Astrocyte (in vitro differentiated cells and primary cell): ENCODE measurements around the gene NEIL3. TPM values are rescaled to one million over a fixed set of nuclear protein-coding genes. Genes with fewer than 3 reads are reported as not detected.
A peak's percentile ranks its signal among the peaks of the same experiment; 100 is the strongest.

Experiments
- DNase-seq: peaks from one replicate; pipeline ENCODE4 v3.0.0-alpha.2; 2010; ENCODE audit warnings: low read depth
- FAIRE-seq: peaks from 2 replicates; lab custom pipeline; 2011; peaks lifted over from hg19 to GRCh38; lab: Jason Lieb, UNC
- H2AFZ ChIP-seq: 2 replicates; pipeline ENCODE4 v1.6.0; 2012; ENCODE audit warnings: low read depth, low read length, inconsistent platforms
- H3K27ac ChIP-seq: 2 replicates; pipeline ENCODE4 v1.5.1; 2011; ENCODE audit warnings: low read depth, low read length, inconsistent platforms
- H3K27me3 ChIP-seq: 2 replicates; pipeline ENCODE4 v1.6.0; 2011; ENCODE audit warnings: low read length, inconsistent platforms; ENCODE audit not compliant: insufficient read depth
- H3K36me3 ChIP-seq: 2 replicates; pipeline ENCODE4 v1.5.1; 2011; ENCODE audit warnings: low read length, inconsistent platforms; ENCODE audit not compliant: insufficient read depth
- H3K4me1 ChIP-seq: 2 replicates; pipeline ENCODE4 v1.5.1; 2011; ENCODE audit warnings: low read length, inconsistent platforms; ENCODE audit not compliant: insufficient read depth
- H3K4me2 ChIP-seq: 2 replicates; pipeline ENCODE4 v1.6.0; 2012; ENCODE audit warnings: low read length, inconsistent platforms
- H3K4me3 ChIP-seq: 2 replicates; pipeline ENCODE4 v1.5.1; 2011; ENCODE audit warnings: low read depth, mild to moderate bottlenecking, low read length, inconsistent platforms; ENCODE audit not compliant: insufficient read depth
- H3K79me2 ChIP-seq: 2 replicates; pipeline ENCODE4 v1.6.0; 2012; ENCODE audit warnings: mild to moderate bottlenecking, low read length, inconsistent platforms; ENCODE audit not compliant: insufficient read depth
- H3K9ac ChIP-seq: 2 replicates; pipeline ENCODE4 v1.6.0; 2012; ENCODE audit warnings: mild to moderate bottlenecking, low read length, inconsistent platforms
- H3K9me3 ChIP-seq: 2 replicates; pipeline ENCODE4 v1.5.1; 2012; ENCODE audit warnings: low read depth, mild to moderate bottlenecking, low read length, inconsistent platforms; ENCODE audit not compliant: insufficient read depth
- H4K20me1 ChIP-seq: 2 replicates; pipeline ENCODE4 v1.6.0; 2012; ENCODE audit warnings: low read length, inconsistent platforms; ENCODE audit not compliant: insufficient read depth
- H3K27ac Mint-ChIP-seq: one replicate; pipeline ENCODE4 v1.8.0; 2021; ENCODE audit warnings: mild to moderate bottlenecking, mixed read lengths; ENCODE audit not compliant: unreplicated experiment
- H3K27me3 Mint-ChIP-seq: one replicate; pipeline ENCODE4 v1.8.0; 2021; ENCODE audit warnings: low read depth, mixed read lengths; ENCODE audit not compliant: unreplicated experiment
- H3K36me3 Mint-ChIP-seq: one replicate; pipeline ENCODE4 v1.8.0; 2021; ENCODE audit warnings: low read depth, mixed read lengths; ENCODE audit not compliant: unreplicated experiment
- H3K4me1 Mint-ChIP-seq: one replicate; pipeline ENCODE4 v1.8.0; 2021; ENCODE audit warnings: low read depth, mixed read lengths; ENCODE audit not compliant: unreplicated experiment
- H3K4me3 Mint-ChIP-seq: one replicate; pipeline ENCODE4 v1.8.0; 2021; ENCODE audit warnings: mild to moderate bottlenecking, moderate library complexity, mixed read lengths; ENCODE audit not compliant: unreplicated experiment
- H3K9me3 Mint-ChIP-seq: one replicate; pipeline ENCODE4 v1.8.0; 2021; ENCODE audit warnings: mild to moderate bottlenecking, mixed read lengths; ENCODE audit not compliant: unreplicated experiment
- EZH2 ChIP-seq: IDR thresholded peaks from 2 replicates; pipeline ENCODE4 v1.6.1; 2012; ENCODE audit warnings: mild to moderate bottlenecking, low read length, inconsistent platforms; ENCODE audit not compliant: insufficient read depth
- total RNA-seq: library from RNA; stranded (reverse); gene quantifications from 2 replicates; pipeline ENCODE4 v1.2.1, GENCODE V29; 2021
- TF ChIP-seq, protein P1 (sequence below): IDR thresholded peaks from 2 replicates; pipeline ENCODE4 v1.5.1; 2011; ENCODE audit warnings: low read depth, mild to moderate bottlenecking, inconsistent platforms, low read length, moderate library complexity; ENCODE audit not compliant: insufficient read depth

The NEIL3 gene
- total RNA-seq, 1 donor from 2014 or later: 0.91 TPM

DNA sequence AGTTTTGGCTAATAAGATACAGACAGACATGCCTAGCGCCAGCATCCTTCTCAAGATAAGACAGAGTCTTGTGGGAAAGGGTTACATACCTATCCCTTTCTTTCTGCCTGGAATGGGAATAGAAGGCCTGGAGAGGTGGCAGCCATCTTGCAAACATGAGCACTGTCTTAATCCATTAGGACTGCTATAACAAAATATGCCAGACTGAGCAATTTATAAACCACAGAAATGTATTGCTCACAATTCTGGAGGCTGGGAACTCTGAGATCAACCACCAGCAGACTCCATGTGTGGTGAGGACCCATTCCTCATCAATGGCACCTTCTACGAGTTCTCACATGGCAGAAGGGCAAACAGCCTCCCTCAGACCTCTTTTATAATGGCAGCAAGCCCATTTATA lies 26.5 kb upstream of the NEIL3 start:
- TF ChIP-seq, protein P1, sequence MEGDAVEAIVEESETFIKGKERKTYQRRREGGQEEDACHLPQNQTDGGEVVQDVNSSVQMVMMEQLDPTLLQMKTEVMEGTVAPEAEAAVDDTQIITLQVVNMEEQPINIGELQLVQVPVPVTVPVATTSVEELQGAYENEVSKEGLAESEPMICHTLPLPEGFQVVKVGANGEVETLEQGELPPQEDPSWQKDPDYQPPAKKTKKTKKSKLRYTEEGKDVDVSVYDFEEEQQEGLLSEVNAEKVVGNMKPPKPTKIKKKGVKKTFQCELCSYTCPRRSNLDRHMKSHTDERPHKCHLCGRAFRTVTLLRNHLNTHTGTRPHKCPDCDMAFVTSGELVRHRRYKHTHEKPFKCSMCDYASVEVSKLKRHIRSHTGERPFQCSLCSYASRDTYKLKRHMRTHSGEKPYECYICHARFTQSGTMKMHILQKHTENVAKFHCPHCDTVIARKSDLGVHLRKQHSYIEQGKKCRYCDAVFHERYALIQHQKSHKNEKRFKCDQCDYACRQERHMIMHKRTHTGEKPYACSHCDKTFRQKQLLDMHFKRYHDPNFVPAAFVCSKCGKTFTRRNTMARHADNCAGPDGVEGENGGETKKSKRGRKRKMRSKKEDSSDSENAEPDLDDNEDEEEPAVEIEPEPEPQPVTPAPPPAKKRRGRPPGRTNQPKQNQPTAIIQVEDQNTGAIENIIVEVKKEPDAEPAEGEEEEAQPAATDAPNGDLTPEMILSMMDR: no peak
- no peak for TF ChIP-seq EZH2
- H4K20me1 ChIP-seq: no peaks in the 10 kb centered on the region
- H3K27me3 Mint-ChIP-seq: no peaks in the 10 kb centered on the region
- FAIRE-seq: no peak
- no peaks in the 10 kb centered on the region for H3K36me3 ChIP-seq
- no peak overlapping the region for H3K9ac ChIP-seq
- H3K27ac ChIP-seq: no peak overlapping the region
- no peaks in the 10 kb centered on the region for H3K79me2 ChIP-seq
- H3K4me3 Mint-ChIP-seq: no peak overlapping the region
- peak; percentile 92 for DNase-seq
- H3K4me2 ChIP-seq: no peak overlapping the region
- no peak overlapping the region for H3K4me3 ChIP-seq
- peak overlapping the region; percentile 28 for H3K27ac Mint-ChIP-seq
- no peaks in the 10 kb centered on the region for H3K9me3 ChIP-seq
- H2AFZ ChIP-seq: peak overlapping the region; percentile 55
- H3K27me3 ChIP-seq: no peaks in the 10 kb centered on the region
- H3K4me1 ChIP-seq: no peaks in the 10 kb centered on the region
- H3K9me3 Mint-ChIP-seq: peaks cover 7% of the 10 kb centered on the region
- H3K4me1 Mint-ChIP-seq: peaks cover 3% of the 10 kb centered on the region
- no peaks in the 10 kb centered on the region for H3K36me3 Mint-ChIP-seq

DNA sequence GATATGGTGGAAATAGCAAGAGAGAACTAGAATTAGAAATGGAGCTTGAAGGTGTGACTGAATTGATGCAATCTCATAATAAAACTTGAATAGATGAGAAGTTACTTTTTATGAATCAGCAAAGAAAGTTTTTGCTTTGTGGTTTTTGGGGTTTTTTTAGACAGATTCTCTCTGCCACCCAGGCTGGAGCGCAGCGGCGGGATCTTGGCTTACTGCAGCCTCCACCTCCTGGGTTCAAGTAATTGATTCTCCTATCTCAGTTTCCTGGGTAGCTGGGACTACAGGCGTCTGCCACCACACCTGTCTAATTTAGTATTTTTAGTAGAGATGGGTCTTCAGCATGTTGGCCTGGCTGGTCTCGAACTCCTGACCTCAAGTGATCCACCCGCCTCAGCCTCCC lies 23.7 kb upstream of the NEIL3 start:
- Mint-ChIP-seq H3K4me1 (peaks cover 3% of the 10 kb centered on the region), H3K27me3 (no peaks in the 10 kb centered on the region), H3K27ac (no peak overlapping the region), H3K36me3 (no peaks in the 10 kb centered on the region), H3K4me3 (no peak overlapping the region), H3K9me3 (no peaks in the 10 kb centered on the region)
- Histone ChIP-seq H3K36me3 (no peaks in the 10 kb centered on the region), H3K9ac (no peak overlapping the region), H3K27ac (no peak overlapping the region), H3K79me2 (no peaks in the 10 kb centered on the region), H3K9me3 (no peaks in the 10 kb centered on the region), H2AFZ (no peak overlapping the region), H3K4me2 (no peak overlapping the region), H3K4me1 (no peaks in the 10 kb centered on the region), H4K20me1 (no peaks in the 10 kb centered on the region), H3K27me3 (no peaks in the 10 kb centered on the region), H3K4me3 (no peak overlapping the region)
- DNase-seq (no peak), FAIRE-seq (no peak)
- TF ChIP-seq EZH2: no peak
- TF ChIP-seq, protein P1: no peak

DNA sequence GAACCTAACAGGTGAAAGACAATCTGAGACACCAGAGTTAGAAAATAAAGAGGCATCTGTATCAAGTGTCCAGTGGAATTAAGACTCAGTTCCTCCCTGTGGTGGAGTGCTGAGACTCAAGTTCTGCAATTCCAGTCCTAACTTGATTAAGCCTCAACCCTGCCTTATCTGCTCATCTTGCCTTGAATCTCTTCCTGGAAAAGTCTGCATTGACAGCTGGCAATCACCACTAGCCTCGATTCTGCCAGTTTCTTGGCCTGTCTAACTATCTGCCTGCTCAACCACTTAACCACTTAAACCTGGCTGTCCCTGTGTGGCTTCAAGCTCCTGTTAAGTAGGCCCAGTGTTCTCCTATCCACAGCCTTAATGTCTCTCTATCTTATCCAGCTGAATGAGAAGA lies 22.4 kb upstream of the NEIL3 start:
- Histone ChIP-seq H3K9me3 (no peaks in the 10 kb centered on the region), H3K4me1 (no peaks in the 10 kb centered on the region), H3K27me3 (no peaks in the 10 kb centered on the region), H3K4me2 (no peak overlapping the region), H3K27ac (no peak overlapping the region), H3K4me3 (no peak overlapping the region), H3K9ac (no peak overlapping the region), H3K36me3 (no peaks in the 10 kb centered on the region), H2AFZ (no peak overlapping the region), H4K20me1 (no peaks in the 10 kb centered on the region), H3K79me2 (no peaks in the 10 kb centered on the region)
- FAIRE-seq: no peak
- no peak for TF ChIP-seq EZH2
- TF ChIP-seq, protein P1: no peak
- no peak for DNase-seq
- H3K27ac Mint-ChIP-seq: no peak overlapping the region
- no peaks in the 10 kb centered on the region for H3K27me3 Mint-ChIP-seq
- H3K9me3 Mint-ChIP-seq: no peaks in the 10 kb centered on the region
- H3K36me3 Mint-ChIP-seq: no peaks in the 10 kb centered on the region
- H3K4me1 Mint-ChIP-seq: peaks cover 3% of the 10 kb centered on the region
- no peak overlapping the region for H3K4me3 Mint-ChIP-seq
